ENCODE results near the gene NF1.

Gene NF1

DNA sequence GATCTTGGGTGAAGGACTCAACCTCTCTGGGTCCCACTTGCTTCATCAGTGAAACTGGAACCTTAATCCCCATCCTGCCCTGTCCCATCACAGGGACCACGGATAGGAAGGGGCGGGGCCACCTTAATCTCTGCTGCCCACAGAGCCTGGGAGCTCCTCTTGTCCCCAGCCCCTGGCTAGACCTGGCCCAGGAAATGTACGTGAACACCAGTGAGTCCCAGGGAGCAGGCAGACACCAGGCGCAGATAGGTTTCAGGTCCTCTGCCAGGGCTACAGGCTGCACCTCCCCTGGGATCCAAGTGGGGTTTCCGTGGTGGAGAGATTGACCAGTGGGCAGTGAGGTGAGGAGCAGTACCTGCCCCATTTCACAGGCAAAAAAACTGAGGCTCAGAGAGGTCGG is 317.7 kb downstream of the NF1 start:
- DNase-seq = no peak

DNA sequence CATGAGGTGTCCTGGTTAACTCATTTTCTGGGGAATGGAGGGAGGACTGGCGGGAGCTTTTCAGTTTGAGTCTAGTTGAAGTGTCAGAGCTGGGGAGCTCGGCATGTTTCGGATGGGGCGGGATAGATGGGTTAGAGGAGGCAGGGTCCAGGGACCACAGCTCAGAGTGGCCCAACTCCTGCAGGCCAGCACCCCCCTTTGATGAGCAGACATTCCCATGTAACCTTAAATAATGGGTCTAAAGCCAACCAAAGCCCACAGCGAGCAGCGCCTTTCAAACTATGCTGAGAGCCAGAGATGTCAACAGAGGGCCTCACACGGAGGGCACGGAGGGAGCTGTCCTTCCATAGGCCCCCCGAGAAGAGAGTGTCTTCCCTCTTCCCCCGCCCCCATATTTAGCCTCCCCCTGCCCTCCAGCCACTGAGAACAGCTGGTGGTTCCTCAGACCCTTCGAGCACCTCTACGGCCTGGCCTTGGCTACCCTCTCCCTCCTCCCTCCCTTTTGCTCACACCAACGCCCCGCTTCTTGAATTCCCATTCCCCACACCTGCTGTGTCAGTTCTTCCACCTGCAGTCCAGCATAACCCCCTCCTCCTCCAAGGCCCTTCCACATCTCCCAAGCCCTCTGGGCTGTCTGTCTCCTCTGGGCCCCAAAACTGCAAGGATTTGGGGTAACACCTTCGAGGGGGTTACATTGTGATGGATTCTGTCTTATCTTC is 318.5 kb downstream of the NF1 start:
- DNase-seq = no peak

GRCh38 chr17:31413874-31414549 is 319.2 kb downstream of the NF1 start:
- DNase-seq = no peak

- no peak for DNase-seq
Measured at GRCh38 chr17:31414550-31414918, 319.8 kb downstream of the NF1 start.

DNA sequence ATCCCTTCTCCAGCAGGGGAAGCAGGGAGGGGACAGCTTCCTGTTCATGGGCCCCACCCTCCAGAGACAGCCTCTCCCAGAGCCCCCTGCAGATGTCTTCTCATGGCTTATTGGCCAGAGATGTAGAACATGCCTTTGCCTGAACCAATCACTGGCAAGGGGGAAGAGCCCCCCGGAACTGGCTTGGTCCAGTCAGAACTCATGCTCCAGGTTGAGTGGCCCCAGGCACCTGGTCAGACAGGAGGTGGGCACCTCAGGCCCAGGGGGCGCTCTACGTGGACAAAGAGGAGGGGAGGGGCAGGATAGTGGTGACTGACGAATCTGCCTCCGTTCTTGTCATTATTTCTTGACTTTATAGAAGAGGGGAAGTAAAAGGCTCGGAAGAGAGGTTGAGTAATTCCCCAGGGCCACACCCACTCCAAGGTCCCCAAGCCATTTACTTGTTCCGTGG is 320.3 kb downstream of the NF1 start:
- peak; percentile 71 for DNase-seq

DNA sequence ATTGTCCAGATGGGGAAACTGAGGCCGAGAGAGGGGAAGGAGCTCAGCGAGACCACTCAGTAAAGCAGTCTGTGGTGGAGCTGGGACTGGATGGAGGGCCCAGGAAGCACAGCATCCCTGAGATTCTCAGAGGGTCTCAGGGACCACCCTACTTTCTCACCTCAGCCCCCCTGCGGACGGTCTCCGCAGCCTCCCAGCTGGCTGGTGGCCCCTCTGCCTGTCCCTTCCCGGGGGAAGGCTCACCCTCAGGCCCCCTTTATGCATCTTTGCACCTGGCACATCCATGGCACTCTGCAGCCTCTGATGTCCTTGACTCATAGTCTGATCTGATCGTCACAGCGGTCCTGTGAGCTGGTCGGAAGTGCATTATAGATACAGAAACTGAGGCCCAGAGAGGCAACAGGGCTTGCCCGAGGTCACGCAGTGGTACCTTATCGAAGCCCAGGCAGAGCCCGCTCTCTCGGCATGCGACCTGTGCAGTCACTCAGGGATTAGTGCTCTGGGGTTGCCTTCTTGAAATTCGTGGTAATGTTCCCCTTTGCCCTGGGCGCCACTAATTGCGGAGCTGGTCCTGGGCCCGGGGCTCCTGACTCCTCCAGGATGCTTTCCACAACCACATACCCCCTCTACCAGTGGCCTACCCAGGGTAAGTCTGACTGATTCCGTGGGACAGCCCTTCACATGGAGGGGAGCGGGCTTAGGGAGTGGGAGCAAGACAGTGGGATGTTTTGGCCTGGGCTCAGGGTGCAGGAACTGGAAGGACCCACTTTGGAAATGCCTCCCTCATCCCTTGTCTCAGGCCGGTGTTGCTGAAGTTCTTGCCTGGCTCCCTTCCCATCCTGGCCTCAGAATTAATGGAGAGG is 321.1 kb downstream of the NF1 start:
- DNase-seq = no peak

GRCh38 chr17:31416503-31416923 is 321.7 kb downstream of the NF1 start:
- no peak for DNase-seq

GRCh38 chr17:31417051-31417792 is 322.4 kb downstream of the NF1 start:
- DNase-seq = no peak

DNA sequence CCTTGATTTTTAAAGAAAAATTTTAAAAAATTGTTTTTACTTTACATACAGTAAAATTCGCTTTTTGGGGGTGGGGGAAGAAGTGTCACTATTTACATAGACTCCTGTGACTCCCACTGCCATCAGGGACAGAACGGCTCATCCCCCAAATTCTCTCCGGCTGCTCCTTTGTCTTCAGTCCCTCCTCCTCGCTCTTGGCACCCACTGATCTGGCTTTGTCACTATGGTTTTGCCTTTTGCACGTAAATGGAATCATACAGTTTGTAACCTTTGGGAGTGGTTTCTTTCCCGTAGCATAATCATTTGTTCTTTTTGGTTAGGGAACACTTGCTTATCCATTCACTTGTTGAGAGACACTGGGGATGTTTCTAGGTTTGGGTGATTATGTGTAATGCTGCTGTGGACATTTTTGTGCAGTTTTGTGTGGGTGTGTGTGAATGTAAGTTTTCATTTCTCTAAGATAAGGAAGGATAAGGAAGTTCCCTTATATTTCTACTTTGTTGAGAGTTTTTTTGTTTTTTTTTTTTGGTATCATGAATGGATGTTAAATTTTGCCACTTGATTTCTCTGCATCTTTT is 324.1 kb downstream of the NF1 start:
- DNase-seq = no peak

DNA sequence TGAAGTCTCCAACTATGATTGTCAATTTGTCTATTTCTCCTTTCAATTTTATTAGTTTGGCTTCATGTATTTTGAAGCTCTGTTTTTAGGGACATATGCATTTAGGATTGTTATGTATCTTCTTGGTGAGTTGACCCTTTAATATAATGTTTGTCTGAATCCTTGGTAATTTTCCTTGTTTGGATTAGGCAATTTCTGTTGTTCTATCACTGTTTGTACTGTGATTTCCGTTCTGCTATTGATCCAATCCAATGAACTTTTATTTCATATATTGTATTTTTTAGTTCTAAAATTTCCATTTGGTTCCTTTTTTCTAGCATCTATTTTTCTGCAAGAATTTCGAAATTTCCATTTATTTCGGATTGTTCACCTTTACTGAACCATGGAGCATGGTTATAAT is 327.7 kb downstream of the NF1 start:
- DNase-seq = no peak

DNA sequence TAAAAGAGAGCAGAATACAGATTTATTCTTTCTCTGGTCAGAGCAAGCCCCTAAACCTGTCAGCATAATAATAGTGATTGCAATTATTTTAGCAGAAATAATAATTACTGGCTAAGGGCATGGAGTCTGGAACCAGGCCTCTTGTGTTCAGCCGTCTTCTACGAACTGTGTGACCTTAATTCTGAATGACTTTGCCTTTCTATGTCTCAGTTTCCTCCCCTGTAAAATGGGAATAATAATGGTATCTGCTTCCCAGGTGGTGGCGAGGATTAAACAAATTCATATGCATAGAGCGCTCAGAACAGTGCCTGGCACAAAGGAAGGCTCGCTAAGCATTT is 330.1 kb downstream of the NF1 start:
- DNase-seq = no peak

GRCh38 chr17:31425282-31426040 is 330.7 kb downstream of the NF1 start:
- no peak for DNase-seq

Measured in SIG-M5 (cell line).